ENCODE data around the gene IGSF10. TPM values are rescaled to one million over a fixed set of nuclear protein-coding genes. Genes with fewer than 3 reads are reported as not detected.

IGSF10 gene
- total RNA-seq, 1 donor from 2014 or later, result 6.8 TPM

DNA sequence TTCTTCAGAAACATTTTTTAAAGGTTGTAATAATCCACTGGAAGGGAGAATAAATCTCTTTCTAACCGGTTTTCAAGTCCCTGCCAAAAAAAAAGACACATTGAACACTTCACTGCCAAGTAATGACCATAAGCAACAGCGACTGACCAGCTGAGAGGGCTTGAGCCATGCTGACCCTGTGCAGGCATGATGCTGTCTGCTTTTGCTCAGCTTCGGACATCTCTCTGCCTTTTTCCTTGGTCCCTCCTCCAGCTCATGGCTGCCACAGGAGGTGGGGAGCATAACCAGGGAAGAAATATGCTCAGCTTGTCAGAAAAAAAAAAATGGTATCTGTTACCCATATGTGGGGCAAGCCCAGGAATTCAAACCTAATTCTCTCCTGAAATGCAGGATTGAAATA is 1.5 kb downstream of the IGSF10 start:
- Mint-ChIP-seq H3K9me3 (no peaks in the 10 kb centered on the region), H3K36me3 (no peaks in the 10 kb centered on the region), H3K27ac (no peak overlapping the region), H3K4me1 (ENCODE audit: unreplicated experiment) (peaks cover 11% of the 10 kb centered on the region), H3K4me3 (peak overlapping the region; percentile 87), H3K27me3 (peaks cover 15% of the 10 kb centered on the region)
- TF ChIP-seq, protein P1, sequence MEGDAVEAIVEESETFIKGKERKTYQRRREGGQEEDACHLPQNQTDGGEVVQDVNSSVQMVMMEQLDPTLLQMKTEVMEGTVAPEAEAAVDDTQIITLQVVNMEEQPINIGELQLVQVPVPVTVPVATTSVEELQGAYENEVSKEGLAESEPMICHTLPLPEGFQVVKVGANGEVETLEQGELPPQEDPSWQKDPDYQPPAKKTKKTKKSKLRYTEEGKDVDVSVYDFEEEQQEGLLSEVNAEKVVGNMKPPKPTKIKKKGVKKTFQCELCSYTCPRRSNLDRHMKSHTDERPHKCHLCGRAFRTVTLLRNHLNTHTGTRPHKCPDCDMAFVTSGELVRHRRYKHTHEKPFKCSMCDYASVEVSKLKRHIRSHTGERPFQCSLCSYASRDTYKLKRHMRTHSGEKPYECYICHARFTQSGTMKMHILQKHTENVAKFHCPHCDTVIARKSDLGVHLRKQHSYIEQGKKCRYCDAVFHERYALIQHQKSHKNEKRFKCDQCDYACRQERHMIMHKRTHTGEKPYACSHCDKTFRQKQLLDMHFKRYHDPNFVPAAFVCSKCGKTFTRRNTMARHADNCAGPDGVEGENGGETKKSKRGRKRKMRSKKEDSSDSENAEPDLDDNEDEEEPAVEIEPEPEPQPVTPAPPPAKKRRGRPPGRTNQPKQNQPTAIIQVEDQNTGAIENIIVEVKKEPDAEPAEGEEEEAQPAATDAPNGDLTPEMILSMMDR (conservative IDR thresholded peaks at IDR 0.05), result no peak
- no peak for DNase-seq (ENCODE audit: extremely low spot score, unreplicated experiment)

DNA sequence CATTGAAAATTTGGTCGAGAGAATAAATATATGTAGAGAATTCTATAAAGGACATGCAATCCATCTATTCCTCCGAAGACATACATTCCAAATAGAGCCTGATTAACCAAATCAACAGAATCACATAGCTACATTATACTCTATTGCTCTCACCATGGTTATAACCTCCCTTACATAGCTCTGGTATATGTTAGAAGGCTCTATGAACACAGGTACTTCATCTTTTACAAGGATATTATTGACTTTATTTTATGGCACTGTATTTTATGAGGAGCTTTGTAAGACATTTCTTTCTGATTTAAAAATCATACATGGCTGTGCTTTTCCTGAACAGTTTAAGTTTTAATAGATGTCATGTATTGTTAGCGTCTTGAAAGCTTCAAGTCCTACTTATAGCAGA is 4.8 kb downstream of the IGSF10 start:
- Mint-ChIP-seq H3K27ac (no peak overlapping the region), H3K27me3 (peaks cover 6% of the 10 kb centered on the region), H3K36me3 (no peaks in the 10 kb centered on the region), H3K9me3 (no peaks in the 10 kb centered on the region), H3K4me3 (no peak overlapping the region), H3K4me1 (ENCODE audit: unreplicated experiment) (peaks cover 11% of the 10 kb centered on the region)
- TF ChIP-seq, protein P1 (conservative IDR thresholded peaks at IDR 0.05), result no peak
- DNase-seq (ENCODE audit: extremely low spot score, unreplicated experiment), result no peak

DNA sequence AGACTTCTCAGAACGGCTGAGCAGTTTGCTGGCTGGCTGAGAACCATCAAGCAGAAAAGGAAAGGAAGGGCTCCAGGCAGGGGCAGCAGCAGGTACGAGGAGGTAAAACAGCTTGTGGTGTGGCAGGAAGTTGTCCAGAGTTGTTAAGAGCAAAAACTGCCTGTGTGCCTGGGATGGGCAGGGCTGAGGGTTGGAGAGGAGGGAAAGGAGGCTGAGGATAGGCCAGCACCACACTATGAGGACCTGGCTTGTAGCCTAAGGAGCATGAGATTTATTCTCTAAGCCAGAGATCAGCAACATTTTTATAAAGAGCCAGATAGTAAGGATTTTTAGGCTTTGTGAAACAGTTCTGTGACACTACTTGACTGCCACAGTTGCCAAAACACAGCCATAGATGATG is 8.0 kb downstream of the IGSF10 start:
- H3K4me3 Mint-ChIP-seq, result no peak overlapping the region
- no peaks in the 10 kb centered on the region for H3K27me3 Mint-ChIP-seq
- H3K27ac Mint-ChIP-seq, result no peak overlapping the region

DNA sequence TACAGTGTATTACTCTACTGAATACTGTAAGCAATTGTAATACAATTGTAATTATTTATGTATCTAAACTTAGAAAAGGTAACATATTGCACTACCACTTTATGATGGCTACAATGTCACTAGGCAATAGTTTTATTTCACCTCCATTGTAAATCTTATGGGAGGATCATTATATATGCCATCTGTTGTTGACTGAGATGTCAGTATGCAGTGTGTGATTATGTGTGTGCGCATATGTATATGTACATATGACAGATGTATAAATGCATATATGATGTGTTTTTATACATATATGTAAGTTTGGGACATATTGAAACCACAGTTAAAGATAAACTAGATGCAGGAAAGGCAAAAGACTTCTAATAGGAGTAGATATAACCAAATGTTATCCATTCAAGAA is 8.5 kb downstream of the IGSF10 start:
- no peaks in the 10 kb centered on the region for H3K36me3 Mint-ChIP-seq
- H3K4me1 Mint-ChIP-seq (ENCODE audit: unreplicated experiment), result peaks cover 4% of the 10 kb centered on the region

More for the DNA sequence above, 8.0 kb downstream of the IGSF10 start:
- TF ChIP-seq, protein P1 (conservative IDR thresholded peaks at IDR 0.05), result no peak
- H3K4me1 Mint-ChIP-seq (ENCODE audit: unreplicated experiment), result peaks cover 4% of the 10 kb centered on the region
- DNase-seq (ENCODE audit: extremely low spot score, unreplicated experiment), result no peak
- H3K36me3 Mint-ChIP-seq, result no peaks in the 10 kb centered on the region
- no peaks in the 10 kb centered on the region for H3K9me3 Mint-ChIP-seq

DNA sequence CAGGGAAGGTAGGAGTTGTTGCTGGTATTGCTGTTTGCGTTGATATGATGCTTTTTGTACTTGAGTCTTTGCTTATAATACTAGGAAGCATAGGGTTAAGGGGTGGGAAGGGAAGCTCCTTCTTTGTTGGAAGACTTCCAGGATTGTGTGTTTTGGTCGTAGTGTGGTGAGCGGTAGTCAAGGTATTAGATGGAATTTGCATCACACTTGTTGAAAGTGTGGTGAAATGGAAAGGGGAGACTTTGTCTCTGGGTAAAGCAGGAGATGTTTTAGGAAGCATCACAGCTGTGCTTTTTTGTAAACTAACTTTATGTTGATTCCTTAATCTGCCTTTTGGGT is 14.9 kb downstream of the IGSF10 start:
- H3K27ac Mint-ChIP-seq, result no peak overlapping the region
- no peaks in the 10 kb centered on the region for H3K9me3 Mint-ChIP-seq
- no peak overlapping the region for H3K4me3 Mint-ChIP-seq
- DNase-seq (ENCODE audit: extremely low spot score, unreplicated experiment), result no peak
- TF ChIP-seq, protein P1 (conservative IDR thresholded peaks at IDR 0.05), result no peak
- no peaks in the 10 kb centered on the region for H3K36me3 Mint-ChIP-seq
- H3K4me1 Mint-ChIP-seq (ENCODE audit: unreplicated experiment), result no peaks in the 10 kb centered on the region
- H3K27me3 Mint-ChIP-seq, result no peaks in the 10 kb centered on the region

More for the DNA sequence above, 8.5 kb downstream of the IGSF10 start:
- Mint-ChIP-seq H3K27me3 (no peaks in the 10 kb centered on the region), H3K9me3 (no peaks in the 10 kb centered on the region), H3K4me3 (no peak overlapping the region), H3K27ac (no peak overlapping the region)
- TF ChIP-seq, protein P1 (conservative IDR thresholded peaks at IDR 0.05), result no peak
- no peak for DNase-seq (ENCODE audit: extremely low spot score, unreplicated experiment)

Data from type B pancreatic cell (in vitro differentiated cells).